GM18870 (cell line): ENCODE results near the gene GPSM1.

ENCODE experiments used
- ATAC-seq: cut with Tn5 transposase; IDR thresholded peaks from one replicate; pipeline ENCODE4 v1.9.1; 2021; ENCODE audit warnings: moderate library complexity; ENCODE audit not compliant: unreplicated experiment

The GPSM1 gene

GRCh38 chr9:136358888-136359287 is 31.5 kb downstream of the GPSM1 start:
- no peak for ATAC-seq

DNA sequence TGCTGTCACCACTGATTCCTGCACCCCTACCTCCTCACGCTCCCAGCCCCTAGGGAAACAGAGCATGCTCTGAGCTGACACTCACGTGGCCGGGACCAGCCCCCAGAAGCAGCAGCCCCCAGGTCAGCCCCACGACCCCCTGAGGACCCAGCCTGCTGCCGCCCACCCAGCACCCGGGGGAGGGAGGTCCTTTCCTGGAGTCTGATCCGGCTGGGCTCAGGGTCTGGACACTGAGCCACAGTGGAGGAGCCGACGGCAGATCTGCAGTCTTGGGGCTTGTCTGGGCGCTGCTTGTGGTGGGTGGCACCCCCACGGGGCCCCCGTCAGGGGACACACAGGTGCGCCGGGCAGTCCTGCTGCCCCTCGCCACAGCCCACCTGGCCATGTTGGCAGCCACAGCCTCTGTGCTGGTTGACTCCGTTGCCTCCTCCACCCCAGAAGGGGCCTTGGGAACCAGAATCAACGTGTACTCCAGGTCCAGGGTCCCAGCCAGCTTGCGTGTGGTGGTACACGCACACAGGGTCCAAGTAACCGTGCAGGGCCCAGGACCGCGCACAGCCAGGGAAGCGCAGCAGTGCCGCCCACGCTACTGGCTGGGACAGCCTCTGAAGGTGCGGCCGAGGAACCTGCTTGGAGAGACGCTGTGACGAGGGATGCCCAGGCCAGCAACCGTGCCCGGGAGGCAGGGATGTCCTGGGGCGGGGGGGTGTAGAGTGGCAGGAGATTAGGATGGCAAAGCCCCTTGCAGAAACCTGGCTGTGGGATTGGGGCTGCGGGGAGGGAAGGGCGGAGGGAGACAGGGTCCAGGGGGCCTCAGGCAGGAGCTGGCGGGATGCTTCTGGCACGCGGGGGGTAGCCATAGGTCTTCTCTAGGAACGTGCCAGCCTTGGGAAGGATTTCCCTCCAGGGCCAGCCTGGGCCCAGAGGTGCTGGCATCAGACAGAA is 32.7 kb downstream of the GPSM1 start:
- ATAC-seq = no peak

DNA sequence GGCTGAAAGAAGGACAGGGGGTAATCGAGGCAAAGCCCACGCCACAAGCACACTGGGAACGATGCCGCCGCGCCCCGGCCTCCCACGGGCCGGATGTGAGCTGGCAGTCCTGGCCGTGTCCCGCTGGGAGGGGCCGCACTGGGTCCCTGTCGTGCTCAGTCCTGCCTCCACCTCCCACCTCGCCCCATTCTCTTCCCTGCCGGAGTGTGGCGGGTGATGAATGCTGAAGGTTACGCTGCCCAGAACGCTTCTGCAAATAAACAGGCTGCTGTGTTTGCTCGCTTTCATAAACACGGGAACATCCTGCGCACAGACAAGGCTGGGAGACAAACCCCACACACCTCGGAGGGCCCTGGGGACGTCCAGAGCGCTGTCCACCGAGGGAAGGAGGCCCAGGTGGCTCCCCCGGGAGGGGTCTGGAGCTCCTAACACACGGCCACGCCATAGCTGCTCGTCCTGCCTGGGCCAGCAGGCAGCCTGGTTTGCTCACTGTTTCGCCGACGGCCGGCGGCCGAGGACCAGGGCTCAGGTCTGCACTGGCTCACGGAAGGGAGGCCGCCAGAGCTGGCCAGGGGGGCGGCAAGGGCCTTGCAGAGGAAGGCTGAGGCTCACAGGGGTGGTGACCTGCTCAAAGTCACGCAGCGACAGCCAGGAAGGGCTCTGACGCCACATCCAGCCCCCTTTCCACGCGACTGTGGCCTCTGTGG is 33.9 kb downstream of the GPSM1 start:
- no peak for ATAC-seq

- ATAC-seq = no peak
These were observed 34.6 kb downstream of the GPSM1 start for GRCh38 chr9:136361754-136362449.

GRCh38 chr9:136362450-136362784 is 35.1 kb downstream of the GPSM1 start:
- no peak for ATAC-seq

DNA sequence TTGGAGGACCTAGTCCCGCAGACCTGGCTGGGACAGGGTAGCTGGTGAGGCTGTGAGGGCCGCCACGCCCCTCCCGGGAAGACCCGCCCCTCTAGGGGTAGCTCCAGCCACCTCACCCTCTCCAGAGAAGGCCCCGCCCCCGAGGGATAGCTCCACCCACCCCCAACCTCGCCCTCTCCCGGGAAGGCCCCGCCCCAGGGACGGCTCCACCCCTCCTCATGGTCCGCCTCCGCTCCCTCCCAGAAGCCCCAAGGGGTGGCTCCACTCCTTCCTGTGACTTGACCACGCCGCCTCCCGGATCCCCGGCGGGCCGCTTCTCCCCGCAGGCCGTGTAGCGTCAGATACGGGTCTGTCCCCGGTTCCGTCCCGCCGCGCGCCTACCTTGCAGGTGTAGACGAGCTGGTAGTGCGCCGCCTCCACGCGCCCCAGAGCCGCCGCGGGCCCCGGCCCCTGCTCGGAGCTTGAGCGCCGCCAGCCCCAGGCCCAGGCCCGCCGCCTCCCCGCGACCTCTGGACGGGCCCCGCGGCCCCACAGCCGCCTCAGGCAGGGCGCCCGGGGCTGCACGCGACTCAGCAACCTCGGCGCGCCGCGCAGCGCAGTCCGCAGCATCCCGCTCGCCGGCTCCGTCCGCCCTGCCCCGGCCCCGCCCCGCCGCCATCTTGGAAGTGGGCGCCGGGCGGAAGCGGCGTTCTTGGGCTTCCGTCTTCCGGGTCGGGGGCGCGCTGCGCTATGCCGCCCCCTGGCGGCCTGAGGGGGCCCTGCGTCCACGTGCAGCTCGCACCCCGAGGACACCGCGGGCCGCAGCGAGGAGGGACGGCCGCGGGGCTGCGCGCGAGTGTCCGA is 36.0 kb downstream of the GPSM1 start, which contains the start of gene DNLZ:
Gene DNLZ (minus strand): TSS at position 639 of the 843 bp plus-strand sequence. CDS start 30 bp downstream, at position 609.
- peak; percentile 51 for ATAC-seq

DNA sequence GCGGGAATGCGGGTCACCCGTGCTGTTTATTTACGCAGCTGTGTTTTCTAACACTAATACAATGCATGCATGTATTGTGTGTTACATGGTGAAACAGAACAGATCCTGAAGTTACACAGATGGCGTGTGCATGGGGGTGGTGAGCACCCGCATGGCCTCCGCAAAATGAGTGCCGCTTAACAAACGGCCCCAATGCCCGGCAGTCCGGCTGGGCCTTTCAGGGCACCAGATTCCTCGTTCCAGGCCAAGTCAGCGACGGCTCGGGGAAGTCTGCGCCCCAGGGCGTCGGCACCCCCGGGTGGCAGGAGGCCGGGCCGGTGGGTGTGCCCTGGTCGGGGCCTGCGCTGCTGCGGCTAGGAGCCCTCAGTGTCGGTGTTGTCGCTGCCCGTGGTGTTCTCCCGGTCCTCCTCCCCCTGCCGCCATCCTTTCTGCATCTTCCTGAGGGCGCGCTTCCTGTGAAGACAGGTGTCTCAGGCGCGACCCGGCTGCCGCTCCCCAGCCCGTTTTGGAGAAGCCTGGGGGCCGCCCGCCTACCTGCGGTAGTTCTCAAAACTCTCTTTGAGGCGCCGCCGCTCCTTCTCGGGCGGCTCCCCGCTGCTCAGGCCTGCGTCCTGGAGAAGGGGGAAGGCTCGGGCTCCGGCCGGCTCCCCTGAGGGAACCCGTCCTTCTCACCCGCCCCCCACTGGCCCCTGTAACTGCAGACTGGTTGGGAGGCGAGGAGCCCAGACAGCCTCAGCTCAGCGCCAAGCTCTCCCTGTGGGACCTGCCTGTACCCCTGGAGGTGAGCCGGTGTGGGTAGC is 36.8 kb downstream of the GPSM1 start:
- peak; percentile 14 for ATAC-seq

- ATAC-seq = no peak
These were observed 37.8 kb downstream of the GPSM1 start for GRCh38 chr9:136364942-136365774.

- ATAC-seq = no peak
These were observed 38.5 kb downstream of the GPSM1 start for GRCh38 chr9:136365775-136366222.

DNA sequence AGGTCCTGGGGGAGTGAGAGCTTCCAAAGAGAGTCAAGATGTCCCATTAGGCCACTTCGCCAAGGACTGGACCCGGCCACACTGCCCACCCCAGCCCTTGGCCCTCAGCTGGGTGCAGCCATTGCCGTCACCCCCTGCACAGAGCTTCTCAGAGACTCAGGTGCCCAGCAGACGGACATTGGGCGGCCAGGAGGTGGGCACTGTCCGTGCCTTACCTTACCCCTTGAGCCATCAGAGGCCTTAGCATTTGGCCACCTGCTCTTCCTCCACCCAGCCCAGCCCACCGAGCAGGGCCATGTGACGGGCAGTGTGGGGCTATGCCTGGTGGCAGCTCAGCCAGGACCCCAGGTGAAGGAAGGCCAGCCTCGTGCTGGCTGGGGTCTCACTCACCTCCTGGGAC is 39.5 kb downstream of the GPSM1 start:
- ATAC-seq = no peak

DNA sequence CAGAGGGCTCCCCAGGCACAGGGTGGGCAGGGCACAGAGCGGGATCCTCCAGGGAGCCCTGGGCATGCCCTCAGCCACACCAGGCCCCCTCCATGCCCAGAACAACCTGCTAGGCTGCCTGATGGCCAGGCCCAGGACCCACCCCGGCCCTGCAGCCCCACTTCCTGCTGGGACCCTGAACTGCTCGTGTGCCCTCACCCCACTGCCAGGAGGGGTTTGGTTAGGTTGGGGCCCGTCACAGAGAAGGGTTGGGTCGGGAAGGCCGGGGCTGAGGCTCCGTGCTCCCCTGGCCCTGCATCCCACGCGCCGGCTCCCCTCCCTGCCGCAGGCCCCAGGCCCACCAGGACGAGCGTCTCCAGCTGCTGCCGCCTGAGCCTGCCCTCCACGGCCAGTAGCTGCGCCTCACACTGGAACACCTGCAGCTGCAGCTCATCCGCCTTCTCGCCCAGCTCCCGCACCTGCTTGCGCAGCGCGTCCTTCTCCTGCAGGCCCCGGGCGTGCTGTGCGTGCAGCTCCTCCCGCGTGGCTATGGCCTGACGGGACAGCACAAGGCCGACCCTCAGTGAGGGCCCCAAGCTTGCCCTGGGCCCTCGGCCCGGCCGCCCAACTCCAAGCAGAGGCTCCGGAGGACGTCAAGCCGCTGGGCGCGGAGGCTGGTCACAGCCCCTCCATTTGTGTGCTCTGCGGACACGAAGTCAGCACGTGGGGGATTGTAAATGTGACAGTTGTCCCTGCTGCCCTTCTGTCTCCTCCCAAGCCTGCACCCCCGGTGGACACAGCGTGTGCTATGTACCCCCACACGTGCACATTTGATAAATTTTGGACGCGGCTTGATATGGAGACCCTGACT is 40.2 kb downstream of the GPSM1 start:
- no peak for ATAC-seq

DNA sequence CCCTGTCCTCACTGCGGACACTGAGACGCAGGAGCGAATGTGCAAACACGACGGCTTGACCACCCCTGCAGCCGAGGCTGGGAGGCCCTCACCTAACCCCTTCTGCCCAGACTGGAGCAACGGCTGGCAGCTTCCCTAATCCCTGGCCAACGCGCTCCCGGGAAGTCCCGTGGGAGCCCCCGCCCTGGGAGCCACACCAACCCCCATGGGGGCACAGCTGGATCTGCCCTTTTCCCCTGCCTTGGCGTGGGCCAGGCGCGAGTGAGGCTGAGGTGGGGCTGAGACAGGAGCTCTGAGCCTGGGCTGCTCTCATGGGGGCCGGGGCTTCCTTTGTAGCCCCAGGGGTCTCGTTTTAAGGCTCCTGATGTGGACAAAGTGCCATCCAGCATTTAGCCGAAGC is 40.9 kb downstream of the GPSM1 start:
- ATAC-seq = no peak

GRCh38 chr9:136370037-136370436 is 42.7 kb downstream of the GPSM1 start:
- ATAC-seq = no peak

- no peak for ATAC-seq
These were observed 43.6 kb downstream of the GPSM1 start for GRCh38 chr9:136370687-136371532.

DNA sequence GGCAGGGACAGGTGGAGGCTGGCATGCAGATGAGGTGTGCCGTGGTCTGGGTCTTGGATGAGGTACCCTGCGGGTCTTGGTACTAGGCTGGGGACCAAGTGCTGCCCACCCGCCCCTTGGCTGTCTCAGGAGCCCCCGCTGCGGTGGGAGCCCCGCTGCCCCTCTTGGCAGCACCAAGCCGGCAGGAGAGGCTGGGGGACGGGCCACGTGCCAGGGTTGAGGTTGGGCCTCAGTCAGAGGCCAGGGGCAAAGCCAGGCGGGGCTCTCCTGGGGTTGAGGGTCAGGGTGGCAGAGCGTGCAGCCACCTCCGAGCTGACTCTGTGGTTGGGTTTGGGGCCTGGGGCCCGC is 44.2 kb downstream of the GPSM1 start:
- ATAC-seq = no peak

DNA sequence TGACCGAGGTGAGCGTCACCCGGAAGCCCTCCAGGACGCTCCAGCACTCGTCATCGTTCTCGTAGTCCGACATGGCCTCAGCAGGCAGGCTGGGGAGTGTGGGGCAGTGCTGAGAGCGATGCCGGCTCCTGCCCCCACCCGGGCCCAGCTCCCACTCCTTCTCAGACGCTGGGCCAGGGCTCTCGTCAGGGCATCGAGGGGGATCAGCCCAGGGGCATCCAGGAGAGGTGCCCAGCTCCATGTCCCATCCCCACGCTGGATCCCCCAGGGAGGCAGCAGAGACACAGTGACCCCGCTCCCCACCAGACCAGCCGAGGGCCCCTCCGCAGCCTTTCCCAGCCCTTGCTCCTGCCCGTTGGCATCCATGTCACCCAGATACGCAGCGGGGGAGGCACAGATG is 44.7 kb downstream of the GPSM1 start:
- no peak for ATAC-seq
